RPMI7951 (cell line): ENCODE data around the gene SLC5A11. TPM values are rescaled to one million over a fixed set of nuclear protein-coding genes. Genes with fewer than 3 reads are reported as not detected.

Experiments
- total RNA-seq: library from RNA; depleted of rRNA; stranded (reverse); fragments of >200 nt; shearing (Covaris generic); gene quantifications from 2 replicates; pipeline ENCODE4 v1.2.3, GENCODE V29; 2014; rRNA removed

The SLC5A11 gene
- total RNA-seq, 1 experiment from 2014 or later: not detected

Other genes with a start within 250 kb of the SLC5A11 start
- gene TNRC6A, start 116.3 kb upstream of the SLC5A11 start, total RNA-seq: 10.2 and 11.9 TPM in 2 replicates
- 19.8 and 23.4 TPM in 2 replicates for gene ARHGAP17, start 169.4 kb downstream of the SLC5A11 start, total RNA-seq